Stomach (tissue), 9 donors: ENCODE results near the gene OR1J2. TPM values are rescaled to one million over a fixed set of nuclear protein-coding genes. Genes with fewer than 3 reads are reported as not detected.
A peak's percentile ranks its signal among the peaks of the same experiment; 100 is the strongest.

Experiments
- DNase-seq, 2 donors: peaks; one replicate each; pipeline versions ENCODE4 v3.0.0 to v3.0.0-alpha.2; 2013 to 2019
- H3K27ac ChIP-seq, 5 donors: fragments of 200-600 bp in 4 of 5; sonication (generic) in 4 of 5; one replicate each; pipeline ENCODE4 v1.5.1; 2013 to 2019; ENCODE audit warnings: mild to moderate bottlenecking in 1 of 5, moderate library complexity in 1 of 5
- H3K27me3 ChIP-seq, 3 donors: fragments of 200-600 bp; sonication (generic); one replicate each; pipeline ENCODE4 v1.5.1; 2017 to 2019; ENCODE audit warnings: mixed run types in 1 of 3
- H3K36me3 ChIP-seq, 4 donors: fragments of 200-600 bp; sonication (generic); 1 replicate in 3 of 4; 2 replicates in 1 of 4; pipeline ENCODE4 v1.5.1; 2016 to 2019
- H3K4me1 ChIP-seq, 4 donors: fragments of 200-600 bp; sonication (generic); one replicate each; pipeline ENCODE4 v1.5.1; 2016 to 2019
- H3K4me3 ChIP-seq, 4 donors: fragments of 200-600 bp; sonication (generic) in 3 of 4; one replicate each; pipeline ENCODE4 v1.5.1; 2016 to 2019; ENCODE audit warnings: mild to moderate bottlenecking in 1 of 4
- H3K9me3 ChIP-seq, 4 donors: fragments of 200-600 bp; sonication (generic); one replicate each; pipeline ENCODE4 v1.5.1; 2016 to 2019
- CTCF ChIP-seq, 7 experiments: fragments of 450-650 bp in 4 of 7; fragments of 200-600 bp in 3 of 7; sonication (generic) in 3 of 7; IDR thresholded peaks; one replicate each; pipeline ENCODE4 v1.5.1; 2016 to 2019; ENCODE audit warnings: antibody characterized with exemption in 7 of 7, control low read depth in 2 of 7, mild to moderate bottlenecking in 1 of 7
- EP300 ChIP-seq: sonication (generic); formaldehyde crosslinking; IDR thresholded peaks from one replicate; pipeline ENCODE4 v1.6.1; 2017; ENCODE audit warnings: antibody characterized with exemption
- POLR2A ChIP-seq, 4 donors: fragments of 450-650 bp; IDR thresholded peaks; one replicate each; pipeline ENCODE4 v1.6.1; 2016; ENCODE audit warnings: antibody characterized with exemption in 4 of 4, control low read depth in 2 of 4, mild to moderate bottlenecking in 1 of 4, moderate library complexity in 1 of 4
- POLR2AphosphoS5 ChIP-seq, 3 donors: sonication (generic); formaldehyde crosslinking; IDR thresholded peaks; one replicate each; pipeline ENCODE4 v1.6.1; 2016; ENCODE audit warnings: antibody characterized with exemption in 3 of 3
- WGBS, 5 donors: extraction: QIAGEN DNeasy Blood & Tissue Kit in 3 of 5; methylation state at CpG; one replicate each; pipeline versions ENCODE4 v1.1.5 to v1.1.7; 2013 to 2018; 5-methylcytosine and 5-hydroxymethylcytosine counted together
- intact Hi-C: fragments of 100-400 bp; cut with DNase I; formaldehyde crosslinking; loops from one replicate; pipeline ENCODE4 v1.15.1; 2023; ENCODE audit warnings: low total_unique reads
- polyA plus RNA-seq, 3 donors: library from polyadenylated mRNA; stranded (reverse); fragments of 200-250 nt; gene quantifications; one replicate each; pipeline ENCODE4 v1.2.3, GENCODE V29; 2013
- total RNA-seq, 5 donors: library from RNA; depleted of rRNA; stranded (reverse); fragments of >200 nt; gene quantifications; one replicate each; pipeline versions ENCODE4 v1.1.0 to v1.2.3, GENCODE V29; 2014 to 2016
- donor health status: healthy with polysubstance abuse.
- donor health status: Bipolar disorder and iron deficiency.
- donor health status: healthy.

OR1J2 gene
- total and polyA plus RNA-seq, 8 donors, result 6.4 TPM; not detected in 7

- no peaks in the 10 kb centered on the region for H3K36me3 ChIP-seq
- TF ChIP-seq POLR2AphosphoS5 (IDR thresholded peaks at IDR 0.05), result no peak
- TF ChIP-seq EP300, result no peak
- TF ChIP-seq POLR2A (IDR thresholded peaks at IDR 0.05), result no peak
- TF ChIP-seq CTCF (IDR thresholded peaks at IDR 0.05), result no peak
Observed at GRCh38 chr9:122477826-122478225, 32.8 kb upstream of the OR1J2 start, which contains the start of gene OR1J1. TSS of gene OR1J1 (minus strand) at chr9:122477926. CDS start at chr9:122477926, 0 bp downstream.

GRCh38 chr9:122479062-122479461 is 31.5 kb upstream of the OR1J2 start:
- Histone ChIP-seq H3K36me3 (no peaks in the 10 kb centered on the region), H3K4me3 (no peak overlapping the region), H3K9me3 (no peaks in the 10 kb centered on the region), H3K27me3 (no peaks in the 10 kb centered on the region), H3K27ac (no peak overlapping the region), H3K4me1 (no peaks in the 10 kb centered on the region)
- WGBS, 5 donors, result 84 to 95% (median 93%) methylated on average over 5 of the region's 5 CpGs
- no peak for TF ChIP-seq POLR2AphosphoS5 (IDR thresholded peaks at IDR 0.05)
- TF ChIP-seq EP300, result no peak
- no peak for TF ChIP-seq POLR2A (IDR thresholded peaks at IDR 0.05)
- no peak for TF ChIP-seq CTCF (IDR thresholded peaks at IDR 0.05)
- no peak for DNase-seq
- intact Hi-C loops, result no loop called here

More at GRCh38 chr9:122477826-122478225, 32.8 kb upstream of the OR1J2 start, which contains the start of gene OR1J1:
- no peaks in the 10 kb centered on the region for H3K27me3 ChIP-seq
- H3K4me3 ChIP-seq, result no peak within 1 kb of the TSS
- H3K4me1 ChIP-seq, result no peaks in the 10 kb centered on the region
- no peak for DNase-seq
- intact Hi-C loops, result no loop called here
- no peaks in the 10 kb centered on the region for H3K9me3 ChIP-seq
- WGBS, 5 donors, result 90 to 92% (median 90%) methylated on average over 6 of the region's 6 CpGs
- no peak within 1 kb of the TSS for H3K27ac ChIP-seq

- Histone ChIP-seq H3K36me3 (no peaks in the 10 kb centered on the region), H3K27ac (no peak overlapping the region), H3K4me1 (no peaks in the 10 kb centered on the region), H3K9me3 (peaks cover 0 to 15% (median 5%) of the 10 kb centered on the region in 4 donors), H3K27me3 (no peaks in the 10 kb centered on the region), H3K4me3 (no peak overlapping the region)
- no peak for TF ChIP-seq EP300
- TF ChIP-seq CTCF (IDR thresholded peaks at IDR 0.05), result peak in 4 of 7 experiments; percentile 28 to 62 (median 48)
- intact Hi-C loops, result no loop called here
- WGBS, 5 donors, result 36 to 55% (median 54%) methylated on average over 2 of the region's 2 CpGs
- DNase-seq, result peak in 1 of 2 donors; percentile 35
Observed at GRCh38 chr9:122498883-122499288, 11.7 kb upstream of the OR1J2 start.

- Histone ChIP-seq H3K4me1 (no peaks in the 10 kb centered on the region), H3K9me3 (no peaks in the 10 kb centered on the region), H3K4me3 (no peak overlapping the region), H3K27ac (no peak overlapping the region), H3K36me3 (no peaks in the 10 kb centered on the region), H3K27me3 (no peaks in the 10 kb centered on the region)
- intact Hi-C loops, result no loop called here
- no peak for DNase-seq
- no peak for TF ChIP-seq EP300
- no peak for TF ChIP-seq POLR2AphosphoS5 (IDR thresholded peaks at IDR 0.05)
- TF ChIP-seq POLR2A (IDR thresholded peaks at IDR 0.05), result no peak
- no peak for TF ChIP-seq CTCF (IDR thresholded peaks at IDR 0.05)
- WGBS, 5 donors, result 17 to 25% (median 25%) methylated on average over 2 of the region's 2 CpGs
Observed at GRCh38 chr9:122506964-122507363, 3.6 kb upstream of the OR1J2 start.
